ENCODE data around the gene THAP10. TPM values are rescaled to one million over a fixed set of nuclear protein-coding genes. Genes with fewer than 3 reads are reported as not detected.
A peak's percentile ranks its signal among the peaks of the same experiment; 100 is the strongest.

The THAP10 gene
- total RNA-seq, 1 experiment from 2014 or later: 2.6 TPM

GRCh38 chr15:70917955-70918354, 25.7 kb upstream of the THAP10 start:
- no peak overlapping the region for H3K27ac Mint-ChIP-seq
- H3K4me1 Mint-ChIP-seq: no peaks in the 10 kb centered on the region
- peaks cover 6% of the 10 kb centered on the region for H3K9me3 Mint-ChIP-seq
- no peak overlapping the region for H3K4me3 Mint-ChIP-seq
- H3K27me3 Mint-ChIP-seq (ENCODE audit: low read depth): no peaks in the 10 kb centered on the region
- ChIA-PET POLR2A (no interaction called here), CTCF (interaction anchor here (0.8 to 1.4 kb wide), 2 partner anchors 29 to 106 kb away, joined by 3 read pairs; no protein-coding TSS in a partner anchor)
- no peaks in the 10 kb centered on the region for H3K36me3 Mint-ChIP-seq
- DNase-seq (ENCODE audit: low spot score) (no peak), ATAC-seq (no peak)
- TF ChIP-seq TCF7 (CRISPR knock-in tag; IDR thresholded peaks at IDR 0.05; ENCODE audit: low read depth): no peak
- TF ChIP-seq ATF1 (CRISPR knock-in tag; IDR thresholded peaks at IDR 0.05): no peak
- no peak for TF ChIP-seq EMX1 (CRISPR knock-in tag; IDR thresholded peaks at IDR 0.05)
- no peak for TF ChIP-seq NR3C1 (CRISPR knock-in tag; conservative IDR thresholded peaks at IDR 0.05; ENCODE audit: low read depth)
- TF ChIP-seq RELA (CRISPR knock-in tag; IDR thresholded peaks at IDR 0.05; ENCODE audit: borderline replicate concordance): no peak

- Mint-ChIP-seq H3K4me1 (no peaks in the 10 kb centered on the region), H3K36me3 (no peaks in the 10 kb centered on the region), H3K27ac (no peak overlapping the region), H3K9me3 (no peaks in the 10 kb centered on the region), H3K4me3 (no peak overlapping the region), H3K27me3 (ENCODE audit: low read depth) (no peaks in the 10 kb centered on the region)
- TF ChIP-seq TEAD4 (CRISPR knock-in tag; IDR thresholded peaks at IDR 0.05) (no peak), FOXK1 (CRISPR knock-in tag; IDR thresholded peaks at IDR 0.05) (no peak), AR (CRISPR knock-in tag; IDR thresholded peaks at IDR 0.05) (no peak), RORB (CRISPR knock-in tag; IDR thresholded peaks at IDR 0.05) (no peak), JAZF1 (CRISPR knock-in tag; IDR thresholded peaks at IDR 0.05) (no peak), ZMAT4 (CRISPR knock-in tag; IDR thresholded peaks at IDR 0.05) (no peak), ZNF671 (CRISPR knock-in tag; IDR thresholded peaks at IDR 0.05) (no peak), HMGA2 (CRISPR knock-in tag; IDR thresholded peaks at IDR 0.05) (no peak), MAX (CRISPR knock-in tag; IDR thresholded peaks at IDR 0.05) (no peak), ZNF281 (CRISPR knock-in tag; IDR thresholded peaks at IDR 0.05) (no peak), GRHL2 (CRISPR knock-in tag; IDR thresholded peaks at IDR 0.05; ENCODE audit: insufficient replicate concordance, severe bottlenecking) (no peak), ZBTB43 (CRISPR knock-in tag; IDR thresholded peaks at IDR 0.05) (no peak)
- ChIA-PET POLR2A (no interaction called here), CTCF (interaction anchor here (1.4 to 1.7 kb wide), 2 partner anchors 10 to 105 kb away, joined by 3 to 5 read pairs; no protein-coding TSS in a partner anchor)
- no peak for DNase-seq (ENCODE audit: low spot score)
- peak; percentile 39 for ATAC-seq
Observed at GRCh38 chr15:70916531-70916930, 24.3 kb upstream of the THAP10 start.

Data from WTC11 (cell line).